Loucy (cell line): ENCODE data around the gene ST6GAL1.
"Not testable (repeated sequence)": the region's sequence is repeated elsewhere in the genome, so short reads cannot be mapped to it uniquely, and the experiment has no call there.

Experiments
- H2AFZ ChIP-seq: fragments of 200-600 bp; sonication (generic); 2 replicates; pipeline ENCODE4 v1.6.0; 2016; ENCODE audit warnings: antibody characterized with exemption, mild to moderate bottlenecking, low read length, moderate library complexity
- H3F3A ChIP-seq: fragments of 200-600 bp; 2 replicates; pipeline ENCODE4 v1.6.0; 2016; ENCODE audit warnings: antibody characterized with exemption, low read depth, mild to moderate bottlenecking
- H3K27me3 ChIP-seq: fragments of 200-600 bp; sonication (generic); 2 replicates; pipeline ENCODE4 v1.6.1; 2014; ENCODE audit warnings: low read length, mild to moderate bottlenecking; ENCODE audit not compliant: insufficient read depth, poor library complexity, severe bottlenecking
- H3K36me3 ChIP-seq: fragments of 200-600 bp; sonication (generic); 2 replicates; pipeline ENCODE4 v1.6.1; 2016; ENCODE audit warnings: low read length; ENCODE audit not compliant: insufficient read depth
- H3K4me1 ChIP-seq: fragments of 200-600 bp; sonication (generic); 2 replicates; pipeline ENCODE4 v1.5.1; 2014; ENCODE audit warnings: low read length, mild to moderate bottlenecking; ENCODE audit not compliant: insufficient read depth, poor library complexity, severe bottlenecking
- H3K4me2 ChIP-seq: fragments of 200-600 bp; sonication (generic); 2 replicates; pipeline ENCODE4 v1.6.0; 2014; ENCODE audit warnings: antibody characterized with exemption, low read length, low read depth, mild to moderate bottlenecking; ENCODE audit not compliant: poor library complexity, severe bottlenecking
- H3K4me3 ChIP-seq: fragments of 200-600 bp; sonication (generic); 2 replicates; pipeline ENCODE4 v1.5.1; 2014; ENCODE audit warnings: low read length, mild to moderate bottlenecking, mixed read lengths; ENCODE audit not compliant: poor library complexity, severe bottlenecking
- H3K79me2 ChIP-seq: fragments of 200-600 bp; sonication (generic); 2 replicates; pipeline ENCODE4 v1.6.1; 2014; ENCODE audit warnings: low read length; ENCODE audit not compliant: insufficient read depth
- H3K9ac ChIP-seq: fragments of 200-600 bp; sonication (generic); 2 replicates; pipeline ENCODE4 v1.6.0; 2014; ENCODE audit warnings: mild to moderate bottlenecking, low read depth, low read length, moderate library complexity; ENCODE audit not compliant: poor library complexity, severe bottlenecking
- H3K9me2 ChIP-seq: fragments of 200-600 bp; sonication (generic); replicated peaks from 2 replicates; pipeline ENCODE4 v1.6.1; 2016; ENCODE audit warnings: low read depth, low read length, mixed read lengths
- H3K9me3 ChIP-seq: fragments of 200-600 bp; sonication (generic); 2 replicates; pipeline ENCODE4 v1.6.1; 2014; ENCODE audit warnings: mild to moderate bottlenecking, antibody characterized with exemption, low read length, low read depth; ENCODE audit not compliant: insufficient read depth
- H4K20me1 ChIP-seq: fragments of 200-600 bp; sonication (generic); 2 replicates; pipeline ENCODE4 v1.6.0; 2014; ENCODE audit warnings: antibody characterized with exemption, low read length, mild to moderate bottlenecking; ENCODE audit not compliant: insufficient read depth, poor library complexity, severe bottlenecking
- CTCF ChIP-seq: fragments of 200-600 bp; sonication (generic); conservative IDR thresholded peaks from 2 replicates; pipeline ENCODE4 v1.5.1; 2014; ENCODE audit warnings: mild to moderate bottlenecking, antibody characterized with exemption, low read length
- EZH2phosphoT487 ChIP-seq: fragments of 200-600 bp; IDR thresholded peaks from 2 replicates; pipeline ENCODE4 v1.6.1; 2018; ENCODE audit warnings: antibody characterized with exemption, mild to moderate bottlenecking, moderate library complexity, borderline replicate concordance

Gene ST6GAL1

GRCh38 chr3:186967686-186968085, 37.4 kb downstream of the ST6GAL1 start:
- Histone ChIP-seq H3K9me2 (no peaks in the 10 kb centered on the region), H3F3A (no peaks in the 10 kb centered on the region), H3K4me1 (peaks cover 3% of the 10 kb centered on the region), H4K20me1 (no peaks in the 10 kb centered on the region), H2AFZ (no peak overlapping the region), H3K9me3 (no peaks in the 10 kb centered on the region), H3K4me3 (no peak overlapping the region), H3K79me2 (no peaks in the 10 kb centered on the region), H3K4me2 (no peak overlapping the region), H3K36me3 (peaks cover 36% of the 10 kb centered on the region; the same call in 1 of the 2 replicates), H3K27me3 (no peaks in the 10 kb centered on the region), H3K9ac (no peak overlapping the region)
- no peak for TF ChIP-seq CTCF
- no peak for TF ChIP-seq EZH2phosphoT487

- Histone ChIP-seq H3F3A (no peaks in the 10 kb centered on the region), H3K9ac (no peak overlapping the region), H3K4me2 (no peak overlapping the region), H3K4me3 (no peak overlapping the region), H3K4me1 (peaks cover 3% of the 10 kb centered on the region), H3K79me2 (no peaks in the 10 kb centered on the region), H4K20me1 (no peaks in the 10 kb centered on the region), H3K9me2 (no peaks in the 10 kb centered on the region), H3K27me3 (no peaks in the 10 kb centered on the region), H3K9me3 (no peaks in the 10 kb centered on the region), H2AFZ (no peak overlapping the region), H3K36me3 (peaks cover 37% of the 10 kb centered on the region; the same call in 1 of the 2 replicates)
- TF ChIP-seq EZH2phosphoT487: no peak
- TF ChIP-seq CTCF: no peak
Measured at GRCh38 chr3:186969607-186970006, 39.3 kb downstream of the ST6GAL1 start.

GRCh38 chr3:186971106-186971505, 40.8 kb downstream of the ST6GAL1 start:
- H3K9me2 ChIP-seq, H3K27me3 ChIP-seq, H3K4me1 ChIP-seq, H3K9me3 ChIP-seq, H2AFZ ChIP-seq, H3K4me2 ChIP-seq, H3K9ac ChIP-seq, H3K79me2 ChIP-seq, H4K20me1 ChIP-seq, H3K4me3 ChIP-seq, H3F3A ChIP-seq: not testable (repeated sequence)
- H3K36me3 ChIP-seq: peaks cover 35% of the 10 kb centered on the region; the same call in 1 of the 2 replicates

GRCh38 chr3:186971578-186971977, 41.3 kb downstream of the ST6GAL1 start:
- no peak overlapping the region for H3K4me2 ChIP-seq
- TF ChIP-seq EZH2phosphoT487 (no peak), CTCF (no peak)
- no peak overlapping the region for H3K9ac ChIP-seq
- H4K20me1 ChIP-seq: no peaks in the 10 kb centered on the region
- peaks cover 3% of the 10 kb centered on the region for H3K4me1 ChIP-seq
- H3K9me3 ChIP-seq: no peaks in the 10 kb centered on the region
- no peaks in the 10 kb centered on the region for H3K79me2 ChIP-seq
- H3F3A ChIP-seq: no peaks in the 10 kb centered on the region
- no peaks in the 10 kb centered on the region for H3K27me3 ChIP-seq
- no peak overlapping the region for H3K4me3 ChIP-seq
- peaks cover 32% of the 10 kb centered on the region; the same call in 1 of the 2 replicates for H3K36me3 ChIP-seq
- H2AFZ ChIP-seq: no peak overlapping the region
- no peaks in the 10 kb centered on the region for H3K9me2 ChIP-seq
